SK-N-SH (cell line): ENCODE measurements around the gene FOXD4.
"Not testable (repeated sequence)": the region's sequence is repeated elsewhere in the genome, so short reads cannot be mapped to it uniquely, and the experiment has no call there.

Source experiments
- MAX ChIP-seq: IDR thresholded peaks from 2 replicates; pipeline ENCODE4 v1.4.0; 2012; ENCODE audit warnings: low read depth
- MEF2A ChIP-seq: IDR thresholded peaks from 2 replicates; pipeline ENCODE4 v1.4.0; 2012; ENCODE audit warnings: low read depth, borderline replicate concordance
- MXI1 ChIP-seq: IDR thresholded peaks from 2 replicates; pipeline ENCODE4 v1.6.1; 2012; ENCODE audit warnings: mild to moderate bottlenecking, low read depth, low read length, improper control_type of control experiment
- POLR2AphosphoS5 ChIP-seq: IDR thresholded peaks from 2 replicates; pipeline ENCODE4 v1.6.1; 2012; ENCODE audit warnings: low read depth, low read length
- RFX5 ChIP-seq: IDR thresholded peaks from 2 replicates; pipeline ENCODE4 v1.6.1; 2012; ENCODE audit warnings: mild to moderate bottlenecking, improper control_type of control experiment, low read length
- SIN3A ChIP-seq: IDR thresholded peaks from 2 replicates; pipeline ENCODE4 v1.6.1; 2012; ENCODE audit warnings: low read depth, mild to moderate bottlenecking, low read length, moderate library complexity, borderline replicate concordance
- SMC3 ChIP-seq: IDR thresholded peaks from 2 replicates; pipeline ENCODE4 v1.6.1; 2012; ENCODE audit warnings: low read depth, low read length, improper control_type of control experiment
- USF1 ChIP-seq: IDR thresholded peaks from 2 replicates; pipeline ENCODE4 v1.4.0; 2012; ENCODE audit warnings: low read depth, borderline replicate concordance
- YY1 ChIP-seq: IDR thresholded peaks from 2 replicates; pipeline ENCODE4 v1.4.0; 2012; ENCODE audit warnings: low read depth, mild to moderate bottlenecking
- TF ChIP-seq, protein P1 (sequence below): fragments of 200-600 bp; sonication (generic); IDR thresholded peaks from 2 replicates; pipeline ENCODE4 v1.6.1; 2017; ENCODE audit warnings: antibody characterized with exemption, mild to moderate bottlenecking, moderate library complexity
- TF ChIP-seq, protein P2 (sequence below): fragments of 150-350 bp; IDR thresholded peaks from 2 replicates; pipeline ENCODE4 v1.6.1; 2017; ENCODE audit warnings: antibody characterized with exemption, low read length, low read depth, borderline replicate concordance
- TF ChIP-seq, protein P3 (sequence below): IDR thresholded peaks from 2 replicates; pipeline ENCODE4 v1.4.0; 2012; ENCODE audit warnings: low read depth, borderline replicate concordance
- TF ChIP-seq, protein P4 (sequence below): IDR thresholded peaks from 2 replicates; pipeline ENCODE4 v1.6.1; 2012; ENCODE audit warnings: mild to moderate bottlenecking, low read depth, low read length, moderate library complexity

DNA sequence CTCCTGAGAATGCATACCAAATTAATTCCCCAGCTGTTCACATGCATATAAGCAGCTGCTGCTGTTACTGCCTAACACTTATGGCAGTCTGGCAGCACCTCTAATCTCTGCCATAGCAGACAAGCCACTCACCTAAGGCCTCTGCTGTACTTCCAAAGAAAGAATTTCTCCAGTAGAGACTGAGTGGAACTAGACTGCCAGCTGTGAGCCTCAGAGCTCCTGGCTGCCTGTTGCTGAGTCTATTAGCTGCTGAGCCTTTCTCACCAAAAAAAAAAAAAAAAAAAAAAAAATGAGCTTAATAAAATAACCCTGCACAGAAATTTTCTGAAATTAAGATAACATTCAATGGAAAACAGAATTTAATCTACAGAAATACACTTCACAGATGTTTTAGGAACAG is 33.0 kb upstream of the FOXD4 start:
- TF ChIP-seq, protein P1, sequence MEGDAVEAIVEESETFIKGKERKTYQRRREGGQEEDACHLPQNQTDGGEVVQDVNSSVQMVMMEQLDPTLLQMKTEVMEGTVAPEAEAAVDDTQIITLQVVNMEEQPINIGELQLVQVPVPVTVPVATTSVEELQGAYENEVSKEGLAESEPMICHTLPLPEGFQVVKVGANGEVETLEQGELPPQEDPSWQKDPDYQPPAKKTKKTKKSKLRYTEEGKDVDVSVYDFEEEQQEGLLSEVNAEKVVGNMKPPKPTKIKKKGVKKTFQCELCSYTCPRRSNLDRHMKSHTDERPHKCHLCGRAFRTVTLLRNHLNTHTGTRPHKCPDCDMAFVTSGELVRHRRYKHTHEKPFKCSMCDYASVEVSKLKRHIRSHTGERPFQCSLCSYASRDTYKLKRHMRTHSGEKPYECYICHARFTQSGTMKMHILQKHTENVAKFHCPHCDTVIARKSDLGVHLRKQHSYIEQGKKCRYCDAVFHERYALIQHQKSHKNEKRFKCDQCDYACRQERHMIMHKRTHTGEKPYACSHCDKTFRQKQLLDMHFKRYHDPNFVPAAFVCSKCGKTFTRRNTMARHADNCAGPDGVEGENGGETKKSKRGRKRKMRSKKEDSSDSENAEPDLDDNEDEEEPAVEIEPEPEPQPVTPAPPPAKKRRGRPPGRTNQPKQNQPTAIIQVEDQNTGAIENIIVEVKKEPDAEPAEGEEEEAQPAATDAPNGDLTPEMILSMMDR: not testable (repeated sequence)
- TF ChIP-seq, protein P2, sequence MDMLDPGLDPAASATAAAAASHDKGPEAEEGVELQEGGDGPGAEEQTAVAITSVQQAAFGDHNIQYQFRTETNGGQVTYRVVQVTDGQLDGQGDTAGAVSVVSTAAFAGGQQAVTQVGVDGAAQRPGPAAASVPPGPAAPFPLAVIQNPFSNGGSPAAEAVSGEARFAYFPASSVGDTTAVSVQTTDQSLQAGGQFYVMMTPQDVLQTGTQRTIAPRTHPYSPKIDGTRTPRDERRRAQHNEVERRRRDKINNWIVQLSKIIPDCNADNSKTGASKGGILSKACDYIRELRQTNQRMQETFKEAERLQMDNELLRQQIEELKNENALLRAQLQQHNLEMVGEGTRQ: not testable (repeated sequence)
- not testable (repeated sequence) for TF ChIP-seq SMC3, POLR2AphosphoS5, MEF2A, MXI1, USF1, YY1, MAX, RFX5, SIN3A
- TF ChIP-seq, protein P3, sequence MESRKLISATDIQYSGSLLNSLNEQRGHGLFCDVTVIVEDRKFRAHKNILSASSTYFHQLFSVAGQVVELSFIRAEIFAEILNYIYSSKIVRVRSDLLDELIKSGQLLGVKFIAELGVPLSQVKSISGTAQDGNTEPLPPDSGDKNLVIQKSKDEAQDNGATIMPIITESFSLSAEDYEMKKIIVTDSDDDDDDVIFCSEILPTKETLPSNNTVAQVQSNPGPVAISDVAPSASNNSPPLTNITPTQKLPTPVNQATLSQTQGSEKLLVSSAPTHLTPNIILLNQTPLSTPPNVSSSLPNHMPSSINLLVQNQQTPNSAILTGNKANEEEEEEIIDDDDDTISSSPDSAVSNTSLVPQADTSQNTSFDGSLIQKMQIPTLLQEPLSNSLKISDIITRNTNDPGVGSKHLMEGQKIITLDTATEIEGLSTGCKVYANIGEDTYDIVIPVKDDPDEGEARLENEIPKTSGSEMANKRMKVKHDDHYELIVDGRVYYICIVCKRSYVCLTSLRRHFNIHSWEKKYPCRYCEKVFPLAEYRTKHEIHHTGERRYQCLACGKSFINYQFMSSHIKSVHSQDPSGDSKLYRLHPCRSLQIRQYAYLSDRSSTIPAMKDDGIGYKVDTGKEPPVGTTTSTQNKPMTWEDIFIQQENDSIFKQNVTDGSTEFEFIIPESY: not testable (repeated sequence)
- TF ChIP-seq, protein P4, sequence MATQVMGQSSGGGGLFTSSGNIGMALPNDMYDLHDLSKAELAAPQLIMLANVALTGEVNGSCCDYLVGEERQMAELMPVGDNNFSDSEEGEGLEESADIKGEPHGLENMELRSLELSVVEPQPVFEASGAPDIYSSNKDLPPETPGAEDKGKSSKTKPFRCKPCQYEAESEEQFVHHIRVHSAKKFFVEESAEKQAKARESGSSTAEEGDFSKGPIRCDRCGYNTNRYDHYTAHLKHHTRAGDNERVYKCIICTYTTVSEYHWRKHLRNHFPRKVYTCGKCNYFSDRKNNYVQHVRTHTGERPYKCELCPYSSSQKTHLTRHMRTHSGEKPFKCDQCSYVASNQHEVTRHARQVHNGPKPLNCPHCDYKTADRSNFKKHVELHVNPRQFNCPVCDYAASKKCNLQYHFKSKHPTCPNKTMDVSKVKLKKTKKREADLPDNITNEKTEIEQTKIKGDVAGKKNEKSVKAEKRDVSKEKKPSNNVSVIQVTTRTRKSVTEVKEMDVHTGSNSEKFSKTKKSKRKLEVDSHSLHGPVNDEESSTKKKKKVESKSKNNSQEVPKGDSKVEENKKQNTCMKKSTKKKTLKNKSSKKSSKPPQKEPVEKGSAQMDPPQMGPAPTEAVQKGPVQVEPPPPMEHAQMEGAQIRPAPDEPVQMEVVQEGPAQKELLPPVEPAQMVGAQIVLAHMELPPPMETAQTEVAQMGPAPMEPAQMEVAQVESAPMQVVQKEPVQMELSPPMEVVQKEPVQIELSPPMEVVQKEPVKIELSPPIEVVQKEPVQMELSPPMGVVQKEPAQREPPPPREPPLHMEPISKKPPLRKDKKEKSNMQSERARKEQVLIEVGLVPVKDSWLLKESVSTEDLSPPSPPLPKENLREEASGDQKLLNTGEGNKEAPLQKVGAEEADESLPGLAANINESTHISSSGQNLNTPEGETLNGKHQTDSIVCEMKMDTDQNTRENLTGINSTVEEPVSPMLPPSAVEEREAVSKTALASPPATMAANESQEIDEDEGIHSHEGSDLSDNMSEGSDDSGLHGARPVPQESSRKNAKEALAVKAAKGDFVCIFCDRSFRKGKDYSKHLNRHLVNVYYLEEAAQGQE: not testable (repeated sequence)
